ENCODE results near the gene RTCA.

GRCh38 chr1:100304921-100305320 lies 38.9 kb downstream of the RTCA start:
- no peak for TF ChIP-seq POLR2A (IDR thresholded peaks at IDR 0.05)
- TF ChIP-seq, protein P1, sequence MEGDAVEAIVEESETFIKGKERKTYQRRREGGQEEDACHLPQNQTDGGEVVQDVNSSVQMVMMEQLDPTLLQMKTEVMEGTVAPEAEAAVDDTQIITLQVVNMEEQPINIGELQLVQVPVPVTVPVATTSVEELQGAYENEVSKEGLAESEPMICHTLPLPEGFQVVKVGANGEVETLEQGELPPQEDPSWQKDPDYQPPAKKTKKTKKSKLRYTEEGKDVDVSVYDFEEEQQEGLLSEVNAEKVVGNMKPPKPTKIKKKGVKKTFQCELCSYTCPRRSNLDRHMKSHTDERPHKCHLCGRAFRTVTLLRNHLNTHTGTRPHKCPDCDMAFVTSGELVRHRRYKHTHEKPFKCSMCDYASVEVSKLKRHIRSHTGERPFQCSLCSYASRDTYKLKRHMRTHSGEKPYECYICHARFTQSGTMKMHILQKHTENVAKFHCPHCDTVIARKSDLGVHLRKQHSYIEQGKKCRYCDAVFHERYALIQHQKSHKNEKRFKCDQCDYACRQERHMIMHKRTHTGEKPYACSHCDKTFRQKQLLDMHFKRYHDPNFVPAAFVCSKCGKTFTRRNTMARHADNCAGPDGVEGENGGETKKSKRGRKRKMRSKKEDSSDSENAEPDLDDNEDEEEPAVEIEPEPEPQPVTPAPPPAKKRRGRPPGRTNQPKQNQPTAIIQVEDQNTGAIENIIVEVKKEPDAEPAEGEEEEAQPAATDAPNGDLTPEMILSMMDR (IDR thresholded peaks at IDR 0.05) = no peak
